OCI-LY7 (cell line): ENCODE data around the gene TEX44. TPM values are rescaled to one million over a fixed set of nuclear protein-coding genes. Genes with fewer than 3 reads are reported as not detected.

Source experiments
- BruUV-seq: library from RNA; stranded (reverse); fragments of 400-500 nt; replicated peaks from 2 replicates; lab custom pipeline; 2021; lab: Mats Ljungman, UMichigan
- CTCF ChIA-PET: fragments of 300-600 bp; sonication (Branson Sonifier 250); formaldehyde crosslinking; loops from one replicate; lab custom pipeline; 2022; ENCODE audit warnings: antibody characterized with exemption; ENCODE audit not compliant: unreplicated experiment; lab: Charles Lee
- POLR2A ChIA-PET: fragments of 300-600 bp; sonication (Branson Sonifier 250); formaldehyde crosslinking; loops from one replicate; lab custom pipeline; 2022; ENCODE audit warnings: antibody characterized with exemption; lab: Charles Lee
- DNase-seq: peaks from one replicate; pipeline ENCODE4 v3.0.0-alpha.2; 2015; ENCODE audit warnings: low spot score
- H2AFZ ChIP-seq: fragments of 200-600 bp; sonication (generic), shearing (Covaris generic); 2 replicates; pipeline ENCODE4 v1.6.1; 2014; ENCODE audit warnings: mild to moderate bottlenecking, antibody characterized with exemption, low read length, moderate library complexity
- H3K27ac ChIP-seq: fragments of 200-600 bp; sonication (generic); 2 replicates; pipeline ENCODE4 v1.5.1; 2014; ENCODE audit warnings: mixed run types, low read depth, mild to moderate bottlenecking, moderate library complexity, low read length, inconsistent platforms; ENCODE audit not compliant: poor library complexity, severe bottlenecking
- H3K36me3 ChIP-seq: fragments of 200-600 bp; sonication (generic); 2 replicates; pipeline ENCODE4 v1.6.1; 2014; ENCODE audit warnings: mild to moderate bottlenecking, antibody characterized with exemption, low read length, moderate library complexity, mixed read lengths; ENCODE audit not compliant: insufficient read depth
- H3K4me1 ChIP-seq: fragments of 200-600 bp; sonication (generic); 2 replicates; pipeline ENCODE4 v1.5.1; 2014; ENCODE audit warnings: mild to moderate bottlenecking, low read length; ENCODE audit not compliant: insufficient read depth, poor library complexity, severe bottlenecking
- H3K4me2 ChIP-seq: fragments of 200-600 bp; sonication (generic); 2 replicates; pipeline ENCODE4 v1.6.1; 2014; ENCODE audit warnings: mild to moderate bottlenecking, low read length
- H3K4me3 ChIP-seq: fragments of 200-600 bp; sonication (generic); 2 replicates; pipeline ENCODE4 v1.5.1; 2014; ENCODE audit warnings: mild to moderate bottlenecking, low read depth, low read length; ENCODE audit not compliant: poor library complexity, severe bottlenecking
- H3K79me2 ChIP-seq: fragments of 200-600 bp; sonication (generic); 2 replicates; pipeline ENCODE4 v1.6.1; 2016; ENCODE audit warnings: low read depth, mild to moderate bottlenecking, low read length, moderate library complexity, mixed read lengths; ENCODE audit not compliant: insufficient read depth
- H3K9me2 ChIP-seq: fragments of 200-600 bp; sonication (generic); 2 replicates; pipeline ENCODE4 v1.6.1; 2016; ENCODE audit warnings: mild to moderate bottlenecking, low read length, mixed read lengths; ENCODE audit not compliant: insufficient read depth
- H3K9me3 ChIP-seq: fragments of 200-600 bp; sonication (generic); 2 replicates; pipeline ENCODE4 v1.6.1; 2014; ENCODE audit warnings: mild to moderate bottlenecking, mixed run types, low read length, mixed read lengths
- H4K20me1 ChIP-seq: fragments of 200-600 bp; sonication (generic); 2 replicates; pipeline ENCODE4 v1.6.1; 2014; ENCODE audit warnings: mild to moderate bottlenecking, antibody characterized with exemption, low read length, moderate library complexity, mixed read lengths; ENCODE audit not compliant: insufficient read depth
- EZH2phosphoT487 ChIP-seq: fragments of 200-600 bp; sonication (generic); IDR thresholded peaks from 2 replicates; pipeline ENCODE4 v1.6.1; 2018; ENCODE audit warnings: low read depth, borderline replicate concordance, mild to moderate bottlenecking, mixed run types, antibody characterized with exemption, low read length, moderate library complexity, mixed read lengths
- intact Hi-C: fragments of 100-400 bp; cut with micrococcal nuclease; formaldehyde crosslinking; loops from one replicate; pipeline ENCODE4 v1.10.0; 2022; ENCODE audit not compliant: unreplicated experiment
- total RNA-seq, 2 experiments: library from RNA; depleted of rRNA in 1 of 2; stranded (reverse); fragments of >200 nt in 1 of 2; shearing (Covaris generic) in 1 of 2; gene quantifications; 2 replicates each; pipeline ENCODE4 v1.2.3, GENCODE V29; 2014 to 2022
- TF ChIP-seq, protein P1 (sequence below): fragments of 200-600 bp; sonication (generic); conservative IDR thresholded peaks from 2 replicates; pipeline ENCODE4 v1.5.1; 2014; ENCODE audit warnings: mild to moderate bottlenecking, antibody characterized with exemption, low read length, moderate library complexity, mixed read lengths

Gene TEX44
- total RNA-seq, 2 experiments from 2014 or later: not detected

DNA sequence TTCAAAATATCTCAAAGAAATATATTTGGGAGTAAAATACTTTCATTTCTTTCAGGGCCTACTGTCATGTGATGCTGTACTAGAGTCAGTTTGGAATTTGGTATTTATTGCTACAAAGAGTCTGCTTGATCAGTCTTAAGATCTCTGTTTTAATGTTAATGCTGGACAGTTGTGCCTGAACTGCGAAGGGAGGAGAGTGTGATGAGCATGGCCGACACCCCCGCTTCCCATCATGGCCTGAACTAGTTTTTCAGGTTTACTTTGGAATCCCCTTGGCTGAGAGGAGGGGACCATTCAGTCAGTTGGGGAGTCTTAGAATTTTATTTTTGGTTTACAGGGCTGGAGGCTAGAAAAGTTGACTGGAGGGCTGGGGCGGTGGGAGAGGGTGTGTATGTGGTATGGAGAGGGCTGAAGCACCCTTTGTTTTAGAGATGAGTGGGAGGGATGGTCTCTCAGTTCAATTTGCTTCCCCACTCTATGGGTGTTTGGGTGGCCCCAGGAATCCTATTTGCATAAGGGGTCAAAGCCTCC lies 20.9 kb upstream of the TEX44 start:
- TF ChIP-seq EZH2phosphoT487: no peak
- TF ChIP-seq, protein P1, sequence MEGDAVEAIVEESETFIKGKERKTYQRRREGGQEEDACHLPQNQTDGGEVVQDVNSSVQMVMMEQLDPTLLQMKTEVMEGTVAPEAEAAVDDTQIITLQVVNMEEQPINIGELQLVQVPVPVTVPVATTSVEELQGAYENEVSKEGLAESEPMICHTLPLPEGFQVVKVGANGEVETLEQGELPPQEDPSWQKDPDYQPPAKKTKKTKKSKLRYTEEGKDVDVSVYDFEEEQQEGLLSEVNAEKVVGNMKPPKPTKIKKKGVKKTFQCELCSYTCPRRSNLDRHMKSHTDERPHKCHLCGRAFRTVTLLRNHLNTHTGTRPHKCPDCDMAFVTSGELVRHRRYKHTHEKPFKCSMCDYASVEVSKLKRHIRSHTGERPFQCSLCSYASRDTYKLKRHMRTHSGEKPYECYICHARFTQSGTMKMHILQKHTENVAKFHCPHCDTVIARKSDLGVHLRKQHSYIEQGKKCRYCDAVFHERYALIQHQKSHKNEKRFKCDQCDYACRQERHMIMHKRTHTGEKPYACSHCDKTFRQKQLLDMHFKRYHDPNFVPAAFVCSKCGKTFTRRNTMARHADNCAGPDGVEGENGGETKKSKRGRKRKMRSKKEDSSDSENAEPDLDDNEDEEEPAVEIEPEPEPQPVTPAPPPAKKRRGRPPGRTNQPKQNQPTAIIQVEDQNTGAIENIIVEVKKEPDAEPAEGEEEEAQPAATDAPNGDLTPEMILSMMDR: no peak
- H3K4me2 ChIP-seq: no peak overlapping the region
- H3K36me3 ChIP-seq: no peaks in the 10 kb centered on the region
- H3K27ac ChIP-seq: no peak overlapping the region
- ChIA-PET CTCF (no interaction called here), POLR2A (interaction anchor here (0.7 kb wide), 1 partner anchor 545 kb away, joined by 5 read pairs; no protein-coding TSS in a partner anchor)
- no peak overlapping the region for H2AFZ ChIP-seq
- BruUV-seq: no TSS peak
- DNase-seq: no peak
- no peaks in the 10 kb centered on the region for H4K20me1 ChIP-seq
- no peaks in the 10 kb centered on the region for H3K9me2 ChIP-seq
- peaks cover 14% of the 10 kb centered on the region for H3K4me1 ChIP-seq
- no peaks in the 10 kb centered on the region for H3K79me2 ChIP-seq
- H3K4me3 ChIP-seq: no peak overlapping the region
- intact Hi-C loops: no loop called here
- no peaks in the 10 kb centered on the region for H3K9me3 ChIP-seq

DNA sequence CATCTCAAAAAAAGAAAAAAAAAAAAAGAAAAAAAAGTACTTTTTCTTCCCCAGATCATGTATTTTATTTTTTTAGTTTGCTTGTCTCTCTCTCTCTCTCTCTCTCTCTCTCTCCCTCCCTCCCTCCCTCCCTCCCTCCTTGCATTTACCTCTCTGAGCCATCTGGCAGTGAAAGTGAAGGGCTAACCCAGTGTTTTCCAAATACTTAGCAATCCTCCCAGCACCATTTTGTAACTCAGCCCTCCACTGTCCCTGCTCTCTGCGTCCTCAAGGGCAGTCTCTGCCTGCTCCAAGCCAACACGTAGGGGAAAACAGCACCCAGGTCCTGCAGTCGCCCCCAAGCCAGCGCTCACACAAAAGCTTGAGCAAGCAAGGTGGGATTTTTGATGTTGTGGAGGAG lies 19.6 kb upstream of the TEX44 start:
- CTCF ChIA-PET: no interaction called here
- POLR2A ChIA-PET: no interaction called here
- BruUV-seq: no TSS peak
- Histone ChIP-seq H3K79me2 (no peaks in the 10 kb centered on the region), H3K4me1 (peaks cover 11% of the 10 kb centered on the region), H3K4me3 (no peak overlapping the region), H3K9me2 (no peaks in the 10 kb centered on the region), H3K27ac (no peak overlapping the region), H3K36me3 (no peaks in the 10 kb centered on the region), H3K4me2 (no peak overlapping the region), H4K20me1 (no peaks in the 10 kb centered on the region), H3K9me3 (no peaks in the 10 kb centered on the region), H2AFZ (no peak overlapping the region)
- DNase-seq: no peak
- intact Hi-C loops: no loop called here
- no peak for TF ChIP-seq EZH2phosphoT487
- TF ChIP-seq, protein P1: no peak

DNA sequence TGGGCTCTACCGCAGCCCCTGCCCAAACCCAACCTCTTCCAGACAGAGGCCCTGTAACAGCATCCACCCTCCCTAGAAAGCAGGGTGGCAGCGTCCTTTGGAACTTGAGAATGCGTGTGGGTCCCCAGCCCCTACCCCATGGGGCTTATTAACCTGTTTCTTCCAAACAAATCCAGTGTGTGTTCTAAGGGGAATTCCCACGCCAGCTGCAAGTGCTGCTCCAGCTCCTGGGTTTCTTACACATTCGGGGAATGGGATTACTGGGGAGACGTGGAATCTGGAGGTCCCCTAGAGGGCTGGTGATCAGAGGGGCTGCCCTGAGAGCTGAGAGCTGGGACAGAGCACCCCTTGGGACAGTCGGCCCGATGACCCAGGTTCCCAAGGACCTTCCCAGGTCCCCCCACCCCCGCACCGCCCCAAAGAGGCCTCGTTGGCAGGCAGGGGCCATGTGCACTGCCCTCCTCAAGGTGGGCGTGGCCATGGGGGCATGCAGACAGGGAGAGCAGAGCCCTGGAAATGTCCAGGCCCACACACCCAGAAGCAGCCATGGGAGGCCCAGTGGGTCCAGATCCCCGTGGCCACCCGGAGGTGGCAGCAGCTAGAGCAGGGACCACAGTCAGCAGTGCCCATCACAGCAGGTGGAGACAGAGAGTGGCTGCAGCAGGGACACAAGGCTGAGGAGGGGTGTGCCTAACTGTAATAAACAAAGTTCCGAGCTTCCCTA lies 18.8 kb upstream of the TEX44 start:
- no TSS peak for BruUV-seq
- Histone ChIP-seq H3K27ac (no peak overlapping the region), H4K20me1 (no peaks in the 10 kb centered on the region), H3K9me3 (no peaks in the 10 kb centered on the region), H3K9me2 (no peaks in the 10 kb centered on the region), H3K4me3 (no peak overlapping the region), H3K79me2 (no peaks in the 10 kb centered on the region), H3K4me2 (no peak overlapping the region), H3K4me1 (peaks cover 4% of the 10 kb centered on the region), H2AFZ (no peak overlapping the region), H3K36me3 (no peaks in the 10 kb centered on the region)
- intact Hi-C loops: no loop called here
- no peak for DNase-seq
- ChIA-PET CTCF (interaction anchor here (1.2 kb wide), 1 partner anchor 15 kb away, joined by 3 read pairs; no protein-coding TSS in a partner anchor), POLR2A (interaction anchor here (0.5 kb wide), 1 partner anchor 161 kb away, joined by 4 read pairs; no protein-coding TSS in a partner anchor)
- TF ChIP-seq EZH2phosphoT487: no peak
- TF ChIP-seq, protein P1: no peak
